CD14-positive monocyte (primary cell): ENCODE data around the gene HOATZ. TPM values are rescaled to one million over a fixed set of nuclear protein-coding genes. Genes with fewer than 3 reads are reported as not detected.

Experiments used
- DNase-seq, 3 donors: peaks; one replicate each; pipeline ENCODE4 v3.0.0-alpha.2; 2011 to 2022
- H2AFZ ChIP-seq: 2 replicates; pipeline ENCODE4 v1.6.0; 2012; ENCODE audit warnings: mild to moderate bottlenecking, low read depth, low read length, inconsistent platforms; ENCODE audit not compliant: insufficient read depth, poor library complexity, severe bottlenecking
- H3K27ac ChIP-seq, 2 donors: 1 replicate in 1 of 2; 2 replicates in 1 of 2; pipeline ENCODE4 v1.5.1; 2012 to 2013; ENCODE audit warnings: low read length in 2 of 2, control low read depth in 1 of 2, inconsistent platforms in 1 of 2, low read depth in 1 of 2, mild to moderate bottlenecking in 1 of 2
- H3K27me3 ChIP-seq, 2 donors: one replicate each; pipeline versions ENCODE4 v1.6.0 to v1.6.1; 2011 to 2013; ENCODE audit warnings: low read length in 2 of 2; ENCODE audit not compliant: control insufficient read depth in 2 of 2, insufficient read depth in 2 of 2
- H3K36me3 ChIP-seq, 2 donors: replicated peaks in 1 of 2; 1 replicate in 1 of 2; 2 replicates in 1 of 2; pipeline versions ENCODE4 v1.5.1 to v1.6.1; 2012 to 2013; ENCODE audit warnings: low read length in 2 of 2, control low read depth in 1 of 2, inconsistent platforms in 1 of 2, mild to moderate bottlenecking in 1 of 2; ENCODE audit not compliant: insufficient read depth in 2 of 2, control insufficient read depth in 1 of 2
- H3K4me1 ChIP-seq, 2 donors: 1 replicate in 1 of 2; 2 replicates in 1 of 2; pipeline versions ENCODE4 v1.5.1 to v1.6.1; 2012 to 2013; ENCODE audit warnings: low read length in 2 of 2, control low read depth in 1 of 2, inconsistent platforms in 1 of 2, mild to moderate bottlenecking in 1 of 2, moderate library complexity in 1 of 2; ENCODE audit not compliant: insufficient read depth in 2 of 2, control insufficient read depth in 1 of 2
- H3K4me2 ChIP-seq: replicated peaks from 2 replicates; pipeline ENCODE3; 2012; ENCODE audit warnings: low read length, moderate library complexity, mild to moderate bottlenecking; ENCODE audit not compliant: poor library complexity, severe bottlenecking; ENCODE audit errors: extremely low read depth
- H3K4me3 ChIP-seq, 3 experiments: fragments of 200-600 bp in 1 of 3; sonication (generic) in 1 of 3; replicated peaks in 1 of 3; 1 replicate in 2 of 3; 2 replicates in 1 of 3; pipeline ENCODE4 v1.5.1; 2011 to 2013; ENCODE audit warnings: low read length in 3 of 3, mild to moderate bottlenecking in 3 of 3, control low read depth in 2 of 3, low read depth in 2 of 3, inconsistent platforms in 1 of 3, moderate library complexity in 1 of 3
- H3K79me2 ChIP-seq: 2 replicates; pipeline ENCODE4 v1.6.0; 2012; ENCODE audit warnings: mild to moderate bottlenecking, control low read depth, inconsistent platforms, low read length, moderate library complexity; ENCODE audit not compliant: insufficient read depth
- H3K9ac ChIP-seq: 2 replicates; pipeline ENCODE4 v1.6.0; 2017; ENCODE audit warnings: low read length, mild to moderate bottlenecking; ENCODE audit not compliant: insufficient read depth, poor library complexity, severe bottlenecking
- H3K9me3 ChIP-seq, 2 donors: replicated peaks in 1 of 2; 1 replicate in 1 of 2; 2 replicates in 1 of 2; pipeline versions ENCODE4 v1.5.1 to v1.6.1; 2012 to 2013; ENCODE audit warnings: low read length in 2 of 2, control low read depth in 1 of 2; ENCODE audit not compliant: control insufficient read depth in 1 of 2, insufficient read depth in 1 of 2
- H4K20me1 ChIP-seq: 2 replicates; pipeline ENCODE4 v1.6.0; 2012; ENCODE audit warnings: mild to moderate bottlenecking, low read length, control low read depth, moderate library complexity; ENCODE audit not compliant: insufficient read depth
- H3K27ac Mint-ChIP-seq, 7 donors: one replicate each; pipeline ENCODE4 v1.8.0; 2020; ENCODE audit warnings: mild to moderate bottlenecking in 7 of 7, mixed read lengths in 7 of 7, moderate library complexity in 6 of 7, inconsistent platforms in 2 of 7
- H3K27me3 Mint-ChIP-seq, 3 donors: one replicate each; pipeline ENCODE4 v1.8.0; 2021 to 2022; ENCODE audit warnings: low read depth in 3 of 3, mild to moderate bottlenecking in 3 of 3, mixed read lengths in 3 of 3, moderate library complexity in 3 of 3, inconsistent platforms in 1 of 3
- H3K36me3 Mint-ChIP-seq, 2 donors: one replicate each; pipeline ENCODE4 v1.8.0; 2020; ENCODE audit warnings: mixed read lengths in 2 of 2, inconsistent platforms in 1 of 2, mild to moderate bottlenecking in 1 of 2
- H3K4me1 Mint-ChIP-seq: one replicate; pipeline ENCODE4 v1.8.0; 2020; ENCODE audit warnings: mild to moderate bottlenecking, mixed read lengths
- H3K4me3 Mint-ChIP-seq, 2 donors: one replicate each; pipeline ENCODE4 v1.8.0; 2020; ENCODE audit warnings: mild to moderate bottlenecking in 2 of 2, mixed read lengths in 2 of 2, moderate library complexity in 1 of 2
- H3K9me3 Mint-ChIP-seq, 7 donors: one replicate each; pipeline ENCODE4 v1.8.0; 2020 to 2022; ENCODE audit warnings: mixed read lengths in 7 of 7, mild to moderate bottlenecking in 6 of 7, moderate library complexity in 6 of 7, inconsistent platforms in 2 of 7
- WGBS: methylation state at CpG from one replicate; pipeline ENCODE4 v1.1.5; 2013; ENCODE audit warnings: missing lambda C conversion rate; ENCODE audit not compliant: insufficient coverage; 5-methylcytosine and 5-hydroxymethylcytosine counted together
- intact Hi-C, 2 donors: fragments of 100-400 bp; cut with micrococcal nuclease; formaldehyde crosslinking; loops; one replicate each; pipeline versions ENCODE4 v1.15.0 to v1.15.1; 2023
- polyA plus RNA-seq, 3 donors: library from polyadenylated mRNA; depleted of rRNA in 1 of 3; unstranded in 2 of 3; stranded (reverse) in 1 of 3; fragments of 300-500 nt in 2 of 3; fragments of >200 nt in 1 of 3; fragmentation: Illumina TruSeq in 2 of 3; gene quantifications; 1 replicate in 2 of 3; 2 replicates in 1 of 3; pipeline ENCODE4 v1.2.3, GENCODE V29; 2012 to 2021
- TF ChIP-seq, protein P1 (sequence below): fragments of 200-600 bp; IDR thresholded peaks from one replicate; pipeline ENCODE4 v1.8.0; 2022; ENCODE audit warnings: antibody characterized with exemption, mild to moderate bottlenecking

HOATZ gene
- polyA plus RNA-seq, 3 donors: not detected

- Mint-ChIP-seq H3K27me3 (peaks cover 0 to 1% (median 1%) of the 10 kb centered on the region in 3 donors), H3K4me3 (no peak overlapping the region), H3K27ac (no peak overlapping the region), H3K4me1 (peaks cover 12% of the 10 kb centered on the region), H3K9me3 (no peaks in the 10 kb centered on the region), H3K36me3 (no peaks in the 10 kb centered on the region)
- peaks cover 3% of the 10 kb centered on the region in 2 donors for H3K4me1 ChIP-seq
- intact Hi-C loops: no loop called here
- TF ChIP-seq, protein P1, sequence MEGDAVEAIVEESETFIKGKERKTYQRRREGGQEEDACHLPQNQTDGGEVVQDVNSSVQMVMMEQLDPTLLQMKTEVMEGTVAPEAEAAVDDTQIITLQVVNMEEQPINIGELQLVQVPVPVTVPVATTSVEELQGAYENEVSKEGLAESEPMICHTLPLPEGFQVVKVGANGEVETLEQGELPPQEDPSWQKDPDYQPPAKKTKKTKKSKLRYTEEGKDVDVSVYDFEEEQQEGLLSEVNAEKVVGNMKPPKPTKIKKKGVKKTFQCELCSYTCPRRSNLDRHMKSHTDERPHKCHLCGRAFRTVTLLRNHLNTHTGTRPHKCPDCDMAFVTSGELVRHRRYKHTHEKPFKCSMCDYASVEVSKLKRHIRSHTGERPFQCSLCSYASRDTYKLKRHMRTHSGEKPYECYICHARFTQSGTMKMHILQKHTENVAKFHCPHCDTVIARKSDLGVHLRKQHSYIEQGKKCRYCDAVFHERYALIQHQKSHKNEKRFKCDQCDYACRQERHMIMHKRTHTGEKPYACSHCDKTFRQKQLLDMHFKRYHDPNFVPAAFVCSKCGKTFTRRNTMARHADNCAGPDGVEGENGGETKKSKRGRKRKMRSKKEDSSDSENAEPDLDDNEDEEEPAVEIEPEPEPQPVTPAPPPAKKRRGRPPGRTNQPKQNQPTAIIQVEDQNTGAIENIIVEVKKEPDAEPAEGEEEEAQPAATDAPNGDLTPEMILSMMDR: no peak
- no peak overlapping the region for H3K4me3 ChIP-seq
- H2AFZ ChIP-seq: no peak overlapping the region
- no peak overlapping the region for H3K9ac ChIP-seq
- DNase-seq: no peak
- H3K27me3 ChIP-seq: no peaks in the 10 kb centered on the region
- H3K36me3 ChIP-seq: no peaks in the 10 kb centered on the region
- WGBS: 100% methylated on average over 1 of the region's 1 CpG
- H3K9me3 ChIP-seq: no peaks in the 10 kb centered on the region
- H3K27ac ChIP-seq: no peak overlapping the region
- no peaks in the 10 kb centered on the region for H3K79me2 ChIP-seq
- no peak overlapping the region for H3K4me2 ChIP-seq
- H4K20me1 ChIP-seq: no peaks in the 10 kb centered on the region
Observed at GRCh38 chr11:111525456-111525855, 10.9 kb downstream of the HOATZ start.

DNA sequence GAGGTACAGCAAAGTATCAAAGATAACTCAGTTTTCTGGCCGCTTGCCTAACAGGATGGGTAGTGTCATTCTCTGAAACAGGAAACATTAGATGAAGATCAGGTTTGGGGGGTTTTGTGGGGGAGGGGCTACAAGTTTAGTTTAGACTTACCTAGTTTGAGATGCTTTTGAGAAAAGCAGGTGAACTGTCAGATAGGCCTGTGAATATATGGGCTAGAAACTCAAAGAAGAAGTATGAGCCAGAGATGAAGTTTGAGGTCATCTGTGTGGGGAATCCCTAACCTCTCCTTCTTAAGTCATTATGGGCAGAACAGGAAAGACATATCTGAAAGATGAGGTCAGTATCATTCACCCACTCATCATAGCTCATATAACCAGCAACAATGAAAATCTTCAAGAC, 11.9 kb downstream of the HOATZ start:
- no peaks in the 10 kb centered on the region for H3K36me3 Mint-ChIP-seq
- DNase-seq: no peak
- peaks cover 3 to 7% of the 10 kb centered on the region in 2 donors for H3K4me1 ChIP-seq
- no peak overlapping the region for H3K4me3 ChIP-seq
- H4K20me1 ChIP-seq: no peaks in the 10 kb centered on the region
- H3K79me2 ChIP-seq: no peaks in the 10 kb centered on the region
- intact Hi-C loops: no loop called here
- 83% methylated on average over 1 of the region's 1 CpG for WGBS
- H3K27ac ChIP-seq: no peak overlapping the region
- no peak overlapping the region for H3K4me3 Mint-ChIP-seq
- no peaks in the 10 kb centered on the region for H3K9me3 ChIP-seq
- H3K27me3 ChIP-seq: no peaks in the 10 kb centered on the region
- no peak overlapping the region for H3K4me2 ChIP-seq
- no peaks in the 10 kb centered on the region for H3K36me3 ChIP-seq
- H2AFZ ChIP-seq: no peak overlapping the region
- H3K27me3 Mint-ChIP-seq: peaks cover 0 to 1% (median 1%) of the 10 kb centered on the region in 3 donors
- H3K4me1 Mint-ChIP-seq: peaks cover 14% of the 10 kb centered on the region
- H3K9ac ChIP-seq: no peak overlapping the region
- H3K9me3 Mint-ChIP-seq: no peaks in the 10 kb centered on the region
- H3K27ac Mint-ChIP-seq: no peak overlapping the region
- TF ChIP-seq, protein P1: no peak
